GM20000 (cell line): Measurements from ENCODE around the gene AMPH.
A peak's percentile ranks its signal among the peaks of the same experiment; 100 is the strongest.
"Not testable (repeated sequence)": the region's sequence is repeated elsewhere in the genome, so short reads cannot be mapped to it uniquely, and the experiment has no call there.

Source experiments
- DNase-seq: peaks from one replicate; pipeline ENCODE4 v3.0.0; 2012; ENCODE audit warnings: low spot score
- CTCF ChIP-seq: IDR thresholded peaks from 2 replicates; pipeline ENCODE4 v1.5.1; 2012; ENCODE audit warnings: mild to moderate bottlenecking, control low read depth; ENCODE audit errors: extremely low read depth, missing control alignments

AMPH gene

GRCh38 chr7:38349869-38350583 is 281.1 kb downstream of the AMPH start:
- peak; percentile 74 for TF ChIP-seq CTCF
- DNase-seq, result not testable (repeated sequence)

- DNase-seq, result not testable (repeated sequence)
Observed at GRCh38 chr7:38349126-38349795, 281.9 kb downstream of the AMPH start.

- not testable (repeated sequence) for DNase-seq
Observed at GRCh38 chr7:38345299-38346172, 285.6 kb downstream of the AMPH start.

GRCh38 chr7:38344741-38345140 is 286.4 kb downstream of the AMPH start:
- not testable (repeated sequence) for DNase-seq

GRCh38 chr7:38342135-38342534 is 289.0 kb downstream of the AMPH start:
- not testable (repeated sequence) for DNase-seq

GRCh38 chr7:38341172-38341705 is 289.9 kb downstream of the AMPH start:
- not testable (repeated sequence) for DNase-seq

- no peak for TF ChIP-seq CTCF
- no peak for DNase-seq
Observed at GRCh38 chr7:38339953-38340819, 291.0 kb downstream of the AMPH start.

- DNase-seq, result not testable (repeated sequence)
Observed at GRCh38 chr7:38336148-38336515, 295.0 kb downstream of the AMPH start.

GRCh38 chr7:38335492-38336147 is 295.6 kb downstream of the AMPH start:
- peak; percentile 99 for TF ChIP-seq CTCF

GRCh38 chr7:38335128-38335491 is 296.1 kb downstream of the AMPH start:
- no peak for DNase-seq
- TF ChIP-seq CTCF, result no peak

More at GRCh38 chr7:38335492-38336147, 295.6 kb downstream of the AMPH start:
- DNase-seq, result peak; percentile 76
